Measurements from ENCODE around the gene NSMCE1.

NSMCE1 gene

GRCh38 chr16:27302126-27302525, 33.6 kb upstream of the NSMCE1 start:
- no peak for DNase-seq

GRCh38 chr16:27301236-27301861, 32.8 kb upstream of the NSMCE1 start:
- no peak for DNase-seq

DNA sequence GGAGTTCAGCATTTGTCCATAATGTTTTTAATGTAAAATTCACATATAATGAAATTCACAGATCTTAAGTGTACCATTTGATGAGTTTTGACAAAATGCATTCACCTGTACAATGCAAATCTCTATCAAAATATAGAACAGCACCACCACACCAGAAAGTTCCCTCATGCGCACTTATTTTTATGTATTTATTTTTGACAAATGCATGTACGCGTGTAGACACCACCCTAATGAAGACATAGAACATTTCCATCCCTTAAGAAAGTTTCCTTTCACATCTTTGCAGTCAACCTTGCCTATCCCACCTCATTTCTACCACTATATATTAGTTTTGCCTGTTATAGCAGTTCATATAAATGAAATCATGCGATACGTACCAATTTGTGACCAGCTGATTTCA, 29.6 kb upstream of the NSMCE1 start:
- DNase-seq = no peak

- DNase-seq = peak; percentile 16
Observed at GRCh38 chr16:27293343-27293742, 24.8 kb upstream of the NSMCE1 start.

GRCh38 chr16:27291722-27292240, 23.2 kb upstream of the NSMCE1 start:
- peak; percentile 9 for DNase-seq

- DNase-seq = peak; percentile 25
Observed at GRCh38 chr16:27291106-27291505, 22.5 kb upstream of the NSMCE1 start.

DNA sequence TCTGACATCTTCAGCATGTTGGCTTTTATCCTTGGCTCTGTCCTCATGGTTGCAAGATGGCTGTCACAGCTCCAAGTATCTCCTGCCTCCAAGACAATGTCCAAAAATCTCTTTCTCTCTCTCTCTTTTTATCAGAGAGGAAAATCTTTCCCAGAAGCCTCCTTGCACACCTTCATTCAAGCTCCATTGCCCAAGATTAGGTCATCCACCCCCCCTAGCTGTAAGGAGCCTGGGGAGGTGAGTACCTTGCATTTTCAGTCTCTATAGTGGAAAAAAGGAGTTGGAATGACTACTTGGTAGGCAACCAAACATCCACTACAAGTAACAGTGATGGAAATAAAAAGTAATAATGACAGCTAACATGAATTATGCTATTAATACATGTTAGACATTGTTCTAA, 22.0 kb upstream of the NSMCE1 start:
- DNase-seq = no peak

DNA sequence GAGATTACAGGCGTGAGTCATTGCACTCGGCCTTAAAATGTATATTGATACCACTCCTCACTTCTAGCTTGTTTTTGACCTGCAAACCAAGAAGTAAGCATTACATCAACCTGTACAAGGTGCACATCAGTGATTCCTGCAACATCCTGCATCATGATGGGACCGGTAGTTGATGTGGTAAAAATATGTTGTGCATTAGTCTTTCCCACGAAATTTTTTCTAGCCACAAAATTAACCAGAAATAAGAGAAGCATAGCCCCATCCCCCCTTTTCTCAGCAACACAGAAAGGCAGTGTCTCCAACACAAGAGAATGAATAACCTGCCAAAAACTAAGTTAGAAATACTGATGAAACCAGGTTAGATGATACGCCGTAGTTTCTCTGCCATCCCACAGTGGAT, 21.1 kb upstream of the NSMCE1 start:
- no peak for DNase-seq

DNA sequence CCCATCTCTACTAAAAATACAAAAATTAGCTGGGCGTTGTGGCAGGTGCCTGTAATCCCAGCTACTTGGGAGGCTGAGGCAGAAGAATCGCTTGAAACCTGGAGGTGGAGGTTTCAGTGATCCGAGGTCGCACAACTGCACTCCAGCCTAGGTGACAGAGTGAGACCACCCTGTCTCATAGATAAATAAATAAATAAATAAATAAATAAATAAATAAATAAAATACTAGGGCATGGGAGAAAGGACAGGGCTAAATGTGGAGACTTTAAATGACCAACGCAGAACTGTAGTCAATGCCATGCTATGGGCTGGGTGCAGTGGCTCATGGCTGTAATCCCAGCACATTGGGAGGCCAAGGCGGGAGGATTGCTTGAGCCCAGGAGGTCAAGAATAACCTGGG, 19.7 kb upstream of the NSMCE1 start:
- peak; percentile 0 for DNase-seq

DNA sequence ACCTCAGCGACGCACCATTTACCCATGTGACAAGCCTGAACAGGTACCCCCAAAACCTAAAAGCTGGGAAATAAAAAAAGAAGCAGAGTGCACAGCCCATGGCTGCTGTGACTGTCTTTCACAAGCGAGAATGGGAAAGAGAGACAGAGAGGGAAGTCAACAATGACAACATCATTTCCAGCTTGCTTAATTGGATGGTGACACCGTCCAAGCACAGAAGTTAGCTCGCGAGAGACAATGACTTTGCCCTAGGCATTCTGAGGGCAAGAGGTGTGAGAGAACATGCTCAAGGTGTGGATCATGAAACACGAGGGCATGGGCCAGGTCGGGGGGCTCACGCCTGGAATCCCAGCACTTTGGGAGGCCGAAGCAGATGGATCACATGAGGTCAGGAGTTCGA, 19.3 kb upstream of the NSMCE1 start:
- peak; percentile 5 for DNase-seq

GRCh38 chr16:27287051-27287811, 18.7 kb upstream of the NSMCE1 start:
- no peak for DNase-seq

DNA sequence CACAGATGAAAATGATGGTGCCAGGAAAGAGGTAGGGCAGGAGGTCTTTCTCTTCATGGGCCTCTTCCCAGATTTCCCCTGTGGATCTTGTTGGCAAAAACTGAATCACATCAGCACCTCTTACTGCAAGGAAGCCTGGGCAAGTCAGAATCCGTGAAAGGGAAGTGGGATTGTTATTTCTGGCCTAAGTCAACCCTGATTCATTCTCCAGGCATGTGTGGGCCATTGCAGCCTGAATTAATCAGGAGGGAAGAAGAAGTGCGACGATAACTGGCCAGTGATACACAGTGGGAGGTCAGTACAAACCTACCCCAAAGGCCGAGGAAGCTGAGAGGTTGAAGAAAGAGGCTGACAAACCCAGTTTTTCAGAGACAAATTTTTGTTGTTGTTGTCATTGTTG, 17.9 kb upstream of the NSMCE1 start:
- DNase-seq = peak; percentile 22

DNA sequence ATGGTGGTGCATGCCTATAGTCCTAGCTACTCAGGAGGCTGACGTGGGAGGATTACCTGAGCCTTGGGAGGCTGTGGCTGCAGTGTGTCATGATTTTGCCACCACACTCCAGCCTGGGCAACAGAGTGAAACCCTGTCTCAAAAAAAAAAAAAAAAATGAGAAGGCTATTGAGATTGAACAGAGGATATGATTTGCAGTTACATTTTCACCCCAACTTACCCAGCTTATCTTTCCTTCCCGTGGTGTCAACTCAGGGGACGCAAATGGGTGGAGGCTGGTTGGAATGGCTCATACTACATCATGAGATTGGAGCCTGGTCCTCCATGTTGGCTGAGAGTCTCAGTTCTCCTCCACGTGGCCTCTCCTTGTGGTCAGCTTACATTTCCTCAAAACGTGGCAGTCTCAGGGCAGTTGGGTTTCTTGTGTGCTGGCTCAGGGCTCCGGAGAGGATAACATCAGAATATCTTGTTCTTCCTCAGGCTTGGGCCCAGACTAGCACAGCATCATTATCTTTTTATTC, 17.2 kb upstream of the NSMCE1 start:
- DNase-seq = peak; percentile 13

DNA sequence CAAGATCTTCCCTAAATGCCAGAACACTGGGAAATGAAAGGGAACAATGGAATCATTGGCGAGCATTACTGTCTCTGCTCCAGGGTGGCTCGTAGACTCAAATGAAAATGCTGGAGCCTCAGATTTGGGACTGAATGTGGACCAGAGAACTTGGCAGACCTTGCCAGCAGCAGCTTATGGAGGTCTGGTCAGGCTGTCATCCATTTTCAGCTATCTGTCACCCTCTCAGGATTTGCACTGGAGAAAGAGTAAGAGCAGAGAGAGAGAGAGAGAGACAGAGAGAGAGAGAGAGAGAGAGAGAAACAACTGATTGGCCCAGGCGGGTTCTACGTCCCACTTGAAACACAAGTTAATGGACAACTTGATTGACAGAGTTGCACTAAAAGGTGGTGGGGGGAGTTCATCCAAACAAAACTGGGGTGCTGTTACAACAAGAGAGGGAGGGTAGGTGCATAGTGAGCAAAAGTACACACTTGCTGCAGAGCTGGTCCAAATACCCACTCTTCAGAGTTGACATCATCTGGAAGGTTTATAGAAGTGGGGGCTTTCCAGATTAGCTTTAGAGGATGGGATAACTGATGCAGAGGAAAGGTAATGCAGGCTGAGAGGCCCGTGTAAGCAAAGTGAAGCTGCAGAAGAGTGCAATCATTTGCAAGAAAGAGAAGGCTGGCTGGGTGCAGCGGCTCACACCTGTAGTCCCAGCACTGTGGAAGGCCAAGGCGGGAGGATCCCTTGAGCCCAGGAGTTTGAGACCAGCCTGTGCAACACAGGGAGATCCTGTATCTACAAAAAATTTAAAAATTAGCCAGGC, 16.5 kb upstream of the NSMCE1 start:
- DNase-seq = peak; percentile 24

DNA sequence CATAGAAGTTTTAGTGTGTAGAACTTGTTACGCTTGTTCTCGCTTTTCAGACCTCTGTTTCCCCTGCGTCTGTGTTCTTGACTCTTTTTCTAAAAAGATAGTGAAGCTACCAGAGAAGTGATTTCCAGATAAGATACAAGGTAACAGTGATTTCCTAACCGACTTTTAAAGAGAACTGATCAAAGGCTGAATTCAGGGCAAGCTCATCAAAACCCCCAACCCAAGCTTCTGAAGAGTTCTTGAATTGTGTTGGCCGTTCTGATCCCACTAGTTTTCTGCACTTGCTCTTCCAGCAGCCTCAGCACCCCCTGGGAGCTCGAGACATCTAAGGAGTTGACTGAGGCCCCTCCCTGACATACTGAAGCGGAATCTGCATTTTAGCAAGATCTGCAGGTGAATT, 12.7 kb upstream of the NSMCE1 start:
- DNase-seq = peak; percentile 25

GRCh38 chr16:27275394-27275793, 6.8 kb upstream of the NSMCE1 start:
- no peak for DNase-seq

GRCh38 chr16:27274424-27274874, 5.9 kb upstream of the NSMCE1 start:
- DNase-seq = peak; percentile 13

GRCh38 chr16:27273670-27274423, 5.3 kb upstream of the NSMCE1 start:
- peak; percentile 29 for DNase-seq

GRCh38 chr16:27273330-27273669, 4.7 kb upstream of the NSMCE1 start:
- DNase-seq = peak; percentile 14

- peak; percentile 5 for DNase-seq
Observed at GRCh38 chr16:27272697-27273096, 4.1 kb upstream of the NSMCE1 start.

DNA sequence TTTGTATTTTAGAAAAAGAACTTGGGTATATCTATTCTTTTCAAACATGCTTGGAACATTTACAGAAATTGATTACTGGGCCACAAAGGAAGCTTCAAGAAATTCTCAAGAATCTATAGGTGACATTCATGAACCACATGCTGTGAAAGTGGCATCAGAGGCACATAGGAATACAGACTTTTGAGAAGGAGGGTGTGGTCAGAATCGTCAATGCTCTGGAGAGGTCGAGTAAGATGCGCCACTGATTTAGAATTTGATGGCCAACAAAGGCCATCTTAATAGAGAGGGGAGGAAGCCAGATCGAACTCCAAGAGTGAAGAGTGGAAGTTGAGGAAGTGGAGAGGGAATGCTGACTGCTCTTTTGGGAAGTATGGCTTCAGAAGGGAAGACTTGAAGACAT, 3.5 kb upstream of the NSMCE1 start:
- DNase-seq = no peak

DNA sequence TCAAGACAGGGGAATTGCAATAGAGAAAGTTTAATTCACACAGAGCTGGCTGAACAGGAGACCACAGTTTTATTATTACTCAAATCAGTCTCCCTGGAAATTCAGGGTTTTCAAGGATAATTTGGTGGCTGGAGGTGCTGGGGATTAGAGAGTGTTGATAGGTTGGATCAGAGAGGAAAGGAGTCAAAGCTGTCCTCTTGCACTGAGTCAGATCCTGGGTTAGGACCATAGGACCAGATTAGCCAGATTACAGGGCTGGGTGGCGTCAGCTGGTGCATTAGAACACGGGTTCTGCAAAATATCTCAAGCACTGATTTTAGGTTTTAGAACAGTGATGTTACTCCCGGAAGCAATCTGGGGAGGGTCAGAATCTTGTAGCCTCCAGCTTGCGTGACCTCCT, 1.8 kb upstream of the NSMCE1 start:
- peak; percentile 16 for DNase-seq

All from activated CD4-positive, CD25-positive, alpha-beta regulatory T cell treated with anti-CD3 and anti-CD28 coated beads, Interleukin-2, amount 50 U/mL, for 72 hours (primary cell).